HEK293 (cell line): ENCODE results near the gene CPNE5.

Source experiments
- GLI4 ChIP-seq: fragments of 450-650 bp; formaldehyde crosslinking; IDR thresholded peaks from 2 replicates; pipeline ENCODE4 v1.5.1; 2016; ENCODE audit warnings: missing biosample characterization, missing genetic modification characterization
- MEIS1 ChIP-seq: sonication (generic); formaldehyde crosslinking; IDR thresholded peaks from 2 replicates; pipeline ENCODE4 v1.8.1; 2022; ENCODE audit warnings: missing genetic modification reagents, mild to moderate bottlenecking, borderline replicate concordance
- ZBTB7A ChIP-seq: fragments of 450-650 bp; formaldehyde crosslinking; IDR thresholded peaks from 2 replicates; pipeline ENCODE4 v1.5.1; 2016; ENCODE audit warnings: low read depth, missing biosample characterization, missing genetic modification characterization
- ZNF138 ChIP-seq: fragments of 450-650 bp; formaldehyde crosslinking; IDR thresholded peaks from 2 replicates; pipeline ENCODE4 v1.5.1; 2016; ENCODE audit warnings: missing biosample characterization, missing genetic modification characterization, borderline replicate concordance
- ZNF501 ChIP-seq: fragments of 450-650 bp; formaldehyde crosslinking; IDR thresholded peaks from 2 replicates; pipeline ENCODE4 v1.5.1; 2016; ENCODE audit warnings: missing biosample characterization, missing genetic modification characterization
- ZNF561 ChIP-seq: fragments of 450-650 bp; IDR thresholded peaks from 2 replicates; pipeline ENCODE4 v1.5.1; 2018; ENCODE audit warnings: missing biosample characterization, missing genetic modification characterization, borderline replicate concordance
- ZNF747 ChIP-seq: fragments of 450-650 bp; formaldehyde crosslinking; IDR thresholded peaks from 2 replicates; pipeline ENCODE4 v1.5.1; 2016; ENCODE audit warnings: missing biosample characterization, missing genetic modification characterization
- ZNF830 ChIP-seq: fragments of 450-650 bp; IDR thresholded peaks from 2 replicates; pipeline ENCODE4 v1.5.0; 2018; ENCODE audit warnings: missing biosample characterization, missing genetic modification characterization, low read depth, mild to moderate bottlenecking, moderate library complexity
- TF ChIP-seq, protein P1 (sequence below): fragments of 450-650 bp; formaldehyde crosslinking; IDR thresholded peaks from 2 replicates; pipeline ENCODE4 v1.5.1; 2016; ENCODE audit warnings: missing biosample characterization, missing genetic modification characterization
- TF ChIP-seq, protein P2 (sequence below): fragments of 450-650 bp; formaldehyde crosslinking; IDR thresholded peaks from 2 replicates; pipeline ENCODE4 v1.5.1; 2016; ENCODE audit warnings: missing biosample characterization, missing genetic modification characterization
- TF ChIP-seq, protein P3 (sequence below): fragments of 450-650 bp; formaldehyde crosslinking; IDR thresholded peaks from 2 replicates; pipeline ENCODE4 v1.5.1; 2016; ENCODE audit warnings: missing biosample characterization, missing genetic modification characterization

DNA sequence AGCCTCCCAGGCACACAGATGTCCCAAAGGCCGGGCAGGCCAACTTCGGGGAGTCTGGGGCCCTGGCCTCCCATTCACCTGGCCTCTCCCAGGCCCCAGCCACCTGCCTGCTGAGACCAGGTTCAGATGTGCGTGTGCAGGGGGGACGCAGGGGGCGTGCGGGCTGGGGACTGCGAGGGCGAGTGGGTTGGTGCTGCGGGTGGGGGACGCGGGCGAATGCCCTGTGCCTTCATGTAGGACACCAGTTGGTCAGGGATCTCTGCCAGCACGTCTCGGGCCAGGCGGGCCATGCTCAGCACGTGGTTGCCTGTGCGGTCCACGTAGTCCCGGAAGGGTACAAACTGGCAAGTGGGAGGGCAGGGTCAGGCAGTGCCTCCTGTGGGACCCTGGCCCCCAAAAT is 97.1 kb downstream of the CPNE5 start:
- TF ChIP-seq, protein P1, sequence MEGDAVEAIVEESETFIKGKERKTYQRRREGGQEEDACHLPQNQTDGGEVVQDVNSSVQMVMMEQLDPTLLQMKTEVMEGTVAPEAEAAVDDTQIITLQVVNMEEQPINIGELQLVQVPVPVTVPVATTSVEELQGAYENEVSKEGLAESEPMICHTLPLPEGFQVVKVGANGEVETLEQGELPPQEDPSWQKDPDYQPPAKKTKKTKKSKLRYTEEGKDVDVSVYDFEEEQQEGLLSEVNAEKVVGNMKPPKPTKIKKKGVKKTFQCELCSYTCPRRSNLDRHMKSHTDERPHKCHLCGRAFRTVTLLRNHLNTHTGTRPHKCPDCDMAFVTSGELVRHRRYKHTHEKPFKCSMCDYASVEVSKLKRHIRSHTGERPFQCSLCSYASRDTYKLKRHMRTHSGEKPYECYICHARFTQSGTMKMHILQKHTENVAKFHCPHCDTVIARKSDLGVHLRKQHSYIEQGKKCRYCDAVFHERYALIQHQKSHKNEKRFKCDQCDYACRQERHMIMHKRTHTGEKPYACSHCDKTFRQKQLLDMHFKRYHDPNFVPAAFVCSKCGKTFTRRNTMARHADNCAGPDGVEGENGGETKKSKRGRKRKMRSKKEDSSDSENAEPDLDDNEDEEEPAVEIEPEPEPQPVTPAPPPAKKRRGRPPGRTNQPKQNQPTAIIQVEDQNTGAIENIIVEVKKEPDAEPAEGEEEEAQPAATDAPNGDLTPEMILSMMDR (tag by site-specific recombination), result no peak
- TF ChIP-seq ZNF561 (tag by site-specific recombination), result no peak
- TF ChIP-seq ZNF747 (tag by site-specific recombination), result no peak
- TF ChIP-seq, protein P2, sequence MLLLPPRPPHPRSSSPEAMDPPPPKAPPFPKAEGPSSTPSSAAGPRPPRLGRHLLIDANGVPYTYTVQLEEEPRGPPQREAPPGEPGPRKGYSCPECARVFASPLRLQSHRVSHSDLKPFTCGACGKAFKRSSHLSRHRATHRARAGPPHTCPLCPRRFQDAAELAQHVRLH (tag by site-specific recombination), result no peak
- TF ChIP-seq ZNF830 (tag by site-specific recombination), result no peak
- no peak for TF ChIP-seq GLI4 (tag by site-specific recombination)
- TF ChIP-seq MEIS1 (CRISPR knock-in tag), result no peak
- no peak for TF ChIP-seq ZBTB7A (tag by site-specific recombination)
- TF ChIP-seq ZNF501, result no peak
- TF ChIP-seq, protein P3, sequence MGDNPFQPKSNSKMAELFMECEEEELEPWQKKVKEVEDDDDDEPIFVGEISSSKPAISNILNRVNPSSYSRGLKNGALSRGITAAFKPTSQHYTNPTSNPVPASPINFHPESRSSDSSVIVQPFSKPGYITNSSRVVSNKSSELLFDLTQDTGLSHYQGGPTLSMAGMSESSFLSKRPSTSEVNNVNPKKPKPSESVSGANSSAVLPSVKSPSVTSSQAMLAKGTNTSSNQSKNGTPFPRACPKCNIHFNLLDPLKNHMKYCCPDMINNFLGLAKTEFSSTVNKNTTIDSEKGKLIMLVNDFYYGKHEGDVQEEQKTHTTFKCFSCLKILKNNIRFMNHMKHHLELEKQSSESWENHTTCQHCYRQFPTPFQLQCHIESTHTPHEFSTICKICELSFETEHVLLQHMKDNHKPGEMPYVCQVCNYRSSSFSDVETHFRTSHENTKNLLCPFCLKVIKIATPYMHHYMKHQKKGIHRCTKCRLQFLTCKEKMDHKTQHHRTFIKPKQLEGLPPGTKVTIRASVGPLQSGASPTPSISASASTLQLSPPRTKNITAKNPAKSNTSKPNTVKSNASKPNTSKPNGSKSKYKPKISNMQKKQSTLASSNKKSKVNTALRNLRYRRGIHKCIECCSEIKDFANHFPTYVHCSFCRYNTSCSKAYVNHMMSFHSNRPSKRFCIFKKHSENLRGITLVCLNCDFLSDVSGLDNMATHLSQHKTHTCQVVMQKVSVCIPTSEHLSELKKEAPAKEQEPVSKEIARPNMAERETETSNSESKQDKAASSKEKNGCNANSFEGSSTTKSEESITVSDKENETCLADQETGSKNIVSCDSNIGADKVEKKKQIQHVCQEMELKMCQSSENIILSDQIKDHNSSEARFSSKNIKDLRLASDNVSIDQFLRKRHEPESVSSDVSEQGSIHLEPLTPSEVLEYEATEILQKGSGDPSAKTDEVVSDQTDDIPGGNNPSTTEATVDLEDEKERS (tag by site-specific recombination), result no peak
- TF ChIP-seq ZNF138 (tag by site-specific recombination), result no peak
